ENCODE results near the gene RESF1. TPM values are rescaled to one million over a fixed set of nuclear protein-coding genes. Genes with fewer than 3 reads are reported as not detected.

The RESF1 gene
- total RNA-seq (ENCODE audit: low replicate concordance), result 88.1 and 113 TPM in 2 replicates

GRCh38 chr12:31959161-31959700 lies at the start of gene RESF1:
Gene RESF1 (plus strand): TSS chr12:31959415. CDS start chr12:31980956, 21,541 bp downstream.
- Histone ChIP-seq H4K20me1 (ENCODE audit: low read depth) (peaks cover 13% of the 10 kb centered on the region), H3F3A (ENCODE audit: low read depth) (peaks cover 5% of the 10 kb centered on the region), H3K36me3 (peaks cover 7% of the 10 kb centered on the region), H3K9ac (peak within 1 kb of the TSS; percentile 77), H3K4me3 (peak within 1 kb of the TSS; percentile 76), H3K79me2 (ENCODE audit: low read depth) (peaks cover 47% of the 10 kb centered on the region), H3K27ac (peak within 1 kb of the TSS; percentile 94), H3K4me1 (peaks cover 10% of the 10 kb centered on the region), H2AFZ (replicated peaks) (peak within 1 kb of the TSS; percentile 92), H3K9me3 (ENCODE audit: low read depth) (no peaks in the 10 kb centered on the region), H3K27me3 (peaks cover 7% of the 10 kb centered on the region), H3K4me2 (peak within 1 kb of the TSS; percentile 87)
- peaks cover 31% of the 10 kb centered on the region for H3K36me3 Mint-ChIP-seq
- H3K4me3 Mint-ChIP-seq, result peak within 1 kb of the TSS; percentile 99
- peak; percentile 95 for DNase-seq (ENCODE audit: low spot score)
- H3K27ac Mint-ChIP-seq, result peak within 1 kb of the TSS; percentile 98
- H3K27me3 Mint-ChIP-seq (ENCODE audit: insufficient read depth, low read depth), result peaks cover 3% of the 10 kb centered on the region
- peaks cover 29% of the 10 kb centered on the region for H3K4me1 Mint-ChIP-seq
- peaks cover 16% of the 10 kb centered on the region for H3K9me3 Mint-ChIP-seq
- no peak for TF ChIP-seq EZH2phosphoT487 (IDR thresholded peaks at IDR 0.05)
- peak; percentile 60 for TF ChIP-seq EZH2 (IDR thresholded peaks at IDR 0.05)
- TF ChIP-seq CTCF (IDR thresholded peaks at IDR 0.05), result no peak

- H3K4me3 ChIP-seq, result no peak overlapping the region
Measured at GRCh38 chr12:31914927-31915326, 44.3 kb upstream of the RESF1 start.

GRCh38 chr12:31915446-31915845 lies 43.8 kb upstream of the RESF1 start:
- Histone ChIP-seq H3K9me3 (ENCODE audit: low read depth) (no peaks in the 10 kb centered on the region), H3K36me3 (no peaks in the 10 kb centered on the region), H3K79me2 (ENCODE audit: low read depth) (no peaks in the 10 kb centered on the region), H2AFZ (replicated peaks) (no peak overlapping the region), H3K9ac (no peak overlapping the region), H3K27ac (no peak overlapping the region), H3F3A (ENCODE audit: low read depth) (peaks cover 3% of the 10 kb centered on the region), H4K20me1 (ENCODE audit: low read depth) (no peaks in the 10 kb centered on the region), H3K4me1 (peaks cover 5% of the 10 kb centered on the region), H3K4me3 (no peak overlapping the region), H3K27me3 (no peaks in the 10 kb centered on the region), H3K4me2 (no peak overlapping the region)
- no peak overlapping the region for H3K4me3 Mint-ChIP-seq
- peaks cover 16% of the 10 kb centered on the region for H3K9me3 Mint-ChIP-seq
- no peak overlapping the region for H3K27ac Mint-ChIP-seq
- no peaks in the 10 kb centered on the region for H3K36me3 Mint-ChIP-seq
- TF ChIP-seq CTCF (IDR thresholded peaks at IDR 0.05), result no peak
- no peak for TF ChIP-seq EZH2phosphoT487 (IDR thresholded peaks at IDR 0.05)
- TF ChIP-seq EZH2 (IDR thresholded peaks at IDR 0.05), result no peak
- DNase-seq (ENCODE audit: low spot score), result no peak
- peaks cover 4% of the 10 kb centered on the region for H3K4me1 Mint-ChIP-seq
- H3K27me3 Mint-ChIP-seq (ENCODE audit: insufficient read depth, low read depth), result peaks cover 4% of the 10 kb centered on the region

More at GRCh38 chr12:31914927-31915326, 44.3 kb upstream of the RESF1 start:
- no peak for TF ChIP-seq EZH2phosphoT487 (IDR thresholded peaks at IDR 0.05)
- TF ChIP-seq CTCF (IDR thresholded peaks at IDR 0.05), result no peak
- no peak for TF ChIP-seq EZH2 (IDR thresholded peaks at IDR 0.05)
- H3K4me1 ChIP-seq, result peaks cover 5% of the 10 kb centered on the region
- H3K9me3 ChIP-seq (ENCODE audit: low read depth), result no peaks in the 10 kb centered on the region
- no peak overlapping the region for H3K4me2 ChIP-seq
- no peak overlapping the region for H3K27ac Mint-ChIP-seq
- H3K27ac ChIP-seq, result no peak overlapping the region
- DNase-seq (ENCODE audit: low spot score), result no peak
- H3K27me3 ChIP-seq, result no peaks in the 10 kb centered on the region
- peaks cover 16% of the 10 kb centered on the region for H3K9me3 Mint-ChIP-seq
- peaks cover 4% of the 10 kb centered on the region for H3K4me1 Mint-ChIP-seq
- no peaks in the 10 kb centered on the region for H4K20me1 ChIP-seq (ENCODE audit: low read depth)
- peaks cover 3% of the 10 kb centered on the region for H3F3A ChIP-seq (ENCODE audit: low read depth)
- no peak overlapping the region for H2AFZ ChIP-seq (replicated peaks)
- H3K27me3 Mint-ChIP-seq (ENCODE audit: insufficient read depth, low read depth), result peaks cover 4% of the 10 kb centered on the region
- H3K36me3 ChIP-seq, result no peaks in the 10 kb centered on the region
- no peak overlapping the region for H3K9ac ChIP-seq
- no peaks in the 10 kb centered on the region for H3K36me3 Mint-ChIP-seq
- H3K4me3 Mint-ChIP-seq, result no peak overlapping the region
- H3K79me2 ChIP-seq (ENCODE audit: low read depth), result no peaks in the 10 kb centered on the region

Measured in neural progenitor cell (in vitro differentiated cells).